Fibroblast of peridontal ligament (primary cell): ENCODE data around the gene SMIM45.

Experiments used
- DNase-seq: peaks from one replicate; pipeline ENCODE4 v3.0.0-alpha.2; 2010; ENCODE audit errors: extremely low read depth

SMIM45 gene

GRCh38 chr22:41951898-41952474 is at the start of gene SMIM45:
TSS of gene SMIM45 (plus strand) at chr22:41952150.
- no peak for DNase-seq

- no peak for DNase-seq
Observed at GRCh38 chr22:41902932-41903421, 49.0 kb upstream of the SMIM45 start.

GRCh38 chr22:41904450-41905410 is 47.2 kb upstream of the SMIM45 start:
- no peak for DNase-seq

- DNase-seq, result no peak
Observed at GRCh38 chr22:41905411-41906202, 46.3 kb upstream of the SMIM45 start.

GRCh38 chr22:41906822-41907221 is 45.1 kb upstream of the SMIM45 start:
- DNase-seq, result no peak

GRCh38 chr22:41907436-41908401 is 44.2 kb upstream of the SMIM45 start:
- DNase-seq, result no peak

GRCh38 chr22:41908411-41909309 is 43.3 kb upstream of the SMIM45 start:
- no peak for DNase-seq

GRCh38 chr22:41909310-41910049 is 42.5 kb upstream of the SMIM45 start:
- no peak for DNase-seq

- DNase-seq, result peak; percentile 11
Observed at GRCh38 chr22:41910050-41911000, 41.6 kb upstream of the SMIM45 start.

GRCh38 chr22:41911001-41911611 is 40.8 kb upstream of the SMIM45 start:
- no peak for DNase-seq

GRCh38 chr22:41912338-41913039 is 39.5 kb upstream of the SMIM45 start:
- no peak for DNase-seq

- DNase-seq, result no peak
Observed at GRCh38 chr22:41913040-41913719, 38.8 kb upstream of the SMIM45 start.

GRCh38 chr22:41913842-41914534 is 38.0 kb upstream of the SMIM45 start:
- no peak for DNase-seq

- no peak for DNase-seq
Observed at GRCh38 chr22:41914611-41915034, 37.3 kb upstream of the SMIM45 start.

- no peak for DNase-seq
Observed at GRCh38 chr22:41915035-41915785, 36.7 kb upstream of the SMIM45 start, which contains the start of gene SHISA8. TSS of gene SHISA8 (minus strand) at chr22:41915074. CDS start at chr22:41914667, 407 bp downstream.
